ENCODE results near the gene PCNT. TPM values are rescaled to one million over a fixed set of nuclear protein-coding genes. Genes with fewer than 3 reads are reported as not detected.
"Not testable (repeated sequence)": the region's sequence is repeated elsewhere in the genome, so short reads cannot be mapped to it uniquely, and the experiment has no call there.

Gene PCNT
- total RNA-seq, 2 donors from 2014 or later, result 15.1 to 32.5 TPM

- Histone ChIP-seq H3K27me3 (no peaks in the 10 kb centered on the region), H3K27ac (no peak overlapping the region), H3K9ac (ENCODE audit: low read depth in 2 of 2, low read length in 2 of 2) (no peak overlapping the region), H3K4me1 (no peaks in the 10 kb centered on the region), H3K36me3 (no peaks in the 10 kb centered on the region), H3K9me3 (no peaks in the 10 kb centered on the region), H3K4me3 (no peak overlapping the region)
- DNase-seq, result no peak
- intact Hi-C loops (cut with DNase I), result no loop called here
- no peak for TF ChIP-seq CTCF (IDR thresholded peaks at IDR 0.05)
These were observed 24.8 kb upstream of the PCNT start for GRCh38 chr21:46299167-46299566.

- no peak overlapping the region for H3K9ac ChIP-seq (ENCODE audit: low read depth in 2 of 2, low read length in 2 of 2)
- H3K4me1 ChIP-seq, result no peaks in the 10 kb centered on the region
- no peak overlapping the region for H3K27ac ChIP-seq
- H3K27me3 ChIP-seq, result no peaks in the 10 kb centered on the region
- intact Hi-C loops (cut with DNase I), result no loop called here
- no peak for TF ChIP-seq CTCF (IDR thresholded peaks at IDR 0.05)
- DNase-seq, result no peak
- no peaks in the 10 kb centered on the region for H3K36me3 ChIP-seq
- no peaks in the 10 kb centered on the region for H3K9me3 ChIP-seq
- H3K4me3 ChIP-seq, result no peak overlapping the region
These were observed 22.2 kb upstream of the PCNT start for GRCh38 chr21:46301759-46302158.

DNA sequence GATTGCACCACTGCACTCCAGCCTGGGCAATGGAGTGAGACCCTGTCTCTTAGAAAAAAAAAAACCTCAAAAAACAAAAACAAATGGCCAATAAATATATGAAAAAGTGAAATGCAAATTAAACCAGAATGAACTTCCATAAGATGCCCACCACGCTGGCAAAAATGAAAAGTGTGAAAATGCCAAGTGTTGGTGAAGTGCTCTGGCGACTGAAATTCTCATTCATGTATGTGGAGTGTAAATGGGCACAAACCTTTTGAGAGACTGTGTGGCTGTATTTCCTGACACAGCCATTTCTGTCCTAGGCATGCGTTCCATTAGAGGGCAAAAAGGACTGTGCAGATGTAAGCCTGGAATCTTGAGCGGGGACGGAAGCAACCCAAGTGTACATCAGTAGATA is 19.5 kb upstream of the PCNT start:
- intact Hi-C loops (cut with DNase I), result no loop called here
- Histone ChIP-seq H3K9ac (ENCODE audit: low read depth in 2 of 2, low read length in 2 of 2) (no peak overlapping the region), H3K4me3 (no peak overlapping the region), H3K9me3 (no peaks in the 10 kb centered on the region), H3K27ac (no peak overlapping the region), H3K4me1 (no peaks in the 10 kb centered on the region), H3K36me3 (no peaks in the 10 kb centered on the region), H3K27me3 (no peaks in the 10 kb centered on the region)
- no peak for DNase-seq
- no peak for TF ChIP-seq CTCF (IDR thresholded peaks at IDR 0.05)

DNA sequence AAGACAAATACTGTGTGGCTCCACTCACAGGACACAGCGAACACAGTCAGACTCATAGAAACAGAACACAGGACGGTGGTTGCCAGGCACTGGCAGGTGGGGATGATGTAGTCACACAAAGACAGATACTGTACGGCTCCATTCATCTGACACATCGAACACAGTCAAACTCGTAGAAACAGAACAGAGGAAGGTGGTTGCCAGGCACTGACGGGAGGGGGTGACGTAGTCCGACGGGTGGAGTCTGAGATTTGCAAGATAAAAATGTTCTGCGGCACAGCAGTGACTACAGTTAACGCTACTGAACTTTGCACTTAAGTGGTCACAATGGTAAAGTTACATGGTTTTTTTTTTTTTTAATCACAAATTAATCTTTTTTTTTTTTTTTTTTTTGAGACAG is 19.0 kb upstream of the PCNT start:
- H3K4me1 ChIP-seq, result no peaks in the 10 kb centered on the region
- intact Hi-C loops (cut with DNase I), result no loop called here
- TF ChIP-seq CTCF (IDR thresholded peaks at IDR 0.05), result no peak
- no peak overlapping the region for H3K9ac ChIP-seq (ENCODE audit: low read depth in 2 of 2, low read length in 2 of 2)
- no peak overlapping the region for H3K27ac ChIP-seq
- no peaks in the 10 kb centered on the region for H3K27me3 ChIP-seq
- H3K4me3 ChIP-seq, result no peak overlapping the region
- no peak for DNase-seq
- no peaks in the 10 kb centered on the region for H3K9me3 ChIP-seq
- no peaks in the 10 kb centered on the region for H3K36me3 ChIP-seq

GRCh38 chr21:46307625-46308024 is 16.3 kb upstream of the PCNT start:
- H3K27me3 ChIP-seq, result no peaks in the 10 kb centered on the region
- intact Hi-C loops (cut with DNase I), result no loop called here
- no peak overlapping the region for H3K4me3 ChIP-seq
- no peaks in the 10 kb centered on the region for H3K36me3 ChIP-seq
- H3K4me1 ChIP-seq, result no peaks in the 10 kb centered on the region
- no peak overlapping the region for H3K27ac ChIP-seq
- no peak overlapping the region for H3K9ac ChIP-seq (ENCODE audit: low read depth in 2 of 2, low read length in 2 of 2)
- no peak for DNase-seq
- no peak for TF ChIP-seq CTCF (IDR thresholded peaks at IDR 0.05)
- no peaks in the 10 kb centered on the region for H3K9me3 ChIP-seq

DNA sequence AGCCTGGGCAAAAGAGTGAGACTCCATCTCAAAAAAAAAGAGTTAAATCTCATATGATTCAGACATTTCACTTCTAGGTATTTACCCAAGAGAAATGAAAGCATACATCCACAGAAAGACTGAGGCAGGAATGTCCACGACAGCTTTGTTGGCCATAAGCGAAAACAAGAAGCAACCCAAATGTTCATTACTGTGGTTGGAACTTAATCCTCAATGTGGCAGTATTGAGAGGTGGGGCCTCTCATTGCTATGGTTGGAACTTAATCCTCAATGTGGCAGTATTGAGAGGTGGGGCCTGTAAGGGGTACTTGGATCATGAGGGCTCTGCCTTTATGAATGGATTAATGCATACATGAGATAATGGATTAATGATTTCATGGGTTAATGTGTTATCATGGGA is 15.5 kb upstream of the PCNT start:
- no peak for TF ChIP-seq CTCF (IDR thresholded peaks at IDR 0.05)
- DNase-seq, result no peak
- no peak overlapping the region for H3K9ac ChIP-seq (ENCODE audit: low read depth in 2 of 2, low read length in 2 of 2)

DNA sequence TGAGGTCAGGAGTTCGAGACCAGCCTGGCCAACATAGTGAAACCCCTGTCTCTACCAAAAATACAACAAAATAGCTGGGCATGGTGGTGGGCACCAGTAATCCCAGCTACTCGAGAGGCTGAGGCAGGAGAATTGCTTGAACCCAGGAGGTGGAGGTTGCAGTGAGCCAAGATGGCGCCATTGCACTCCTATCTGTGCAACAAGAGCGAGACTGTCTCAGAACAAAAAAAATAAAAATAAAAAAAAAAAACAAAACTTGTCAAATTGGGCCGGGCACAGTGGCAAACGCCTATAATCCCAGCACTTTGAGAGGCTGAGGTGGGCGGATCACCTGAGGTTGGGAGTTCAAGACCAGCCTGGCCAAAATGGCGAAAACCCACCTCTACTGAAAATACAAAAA is 13.7 kb upstream of the PCNT start:
- H3K27ac ChIP-seq; H3K9ac ChIP-seq (ENCODE audit: low read depth in 2 of 2, low read length in 2 of 2); H3K9me3 ChIP-seq; H3K36me3 ChIP-seq; H3K4me3 ChIP-seq; intact Hi-C loops (cut with DNase I); DNase-seq; H3K4me1 ChIP-seq; H3K27me3 ChIP-seq: not testable (repeated sequence)

More for the DNA sequence above, 15.5 kb upstream of the PCNT start:
- Histone ChIP-seq H3K36me3 (no peaks in the 10 kb centered on the region), H3K27me3 (no peaks in the 10 kb centered on the region), H3K9me3 (no peaks in the 10 kb centered on the region), H3K27ac (no peak overlapping the region), H3K4me1 (no peaks in the 10 kb centered on the region), H3K4me3 (no peak overlapping the region)
- intact Hi-C loops (cut with DNase I), result no loop called here
